Fibroblast of pulmonary artery (primary cell): ENCODE data around the gene NUB1.

Source experiments
- DNase-seq: peaks from one replicate; pipeline ENCODE4 v3.0.0-alpha.2; 2010; ENCODE audit warnings: low read depth
- H3K4me3 ChIP-seq: replicated peaks from 2 replicates; pipeline ENCODE4 v1.5.1; 2011; ENCODE audit warnings: low read depth, mild to moderate bottlenecking, control low read depth, low read length, moderate library complexity
- CTCF ChIP-seq: IDR thresholded peaks from 2 replicates; pipeline ENCODE4 v1.5.1; 2011; ENCODE audit warnings: mild to moderate bottlenecking, control low read depth, low read length, inconsistent platforms; ENCODE audit errors: missing control alignments

Gene NUB1

GRCh38 chr7:151367284-151367683 lies 25.7 kb downstream of the NUB1 start:
- TF ChIP-seq CTCF, result no peak
- no peak overlapping the region for H3K4me3 ChIP-seq
- no peak for DNase-seq

GRCh38 chr7:151368136-151368571 lies 26.5 kb downstream of the NUB1 start:
- TF ChIP-seq CTCF, result no peak

GRCh38 chr7:151371266-151371665 lies 29.7 kb downstream of the NUB1 start:
- DNase-seq, result no peak
- H3K4me3 ChIP-seq, result no peak overlapping the region
- TF ChIP-seq CTCF, result no peak

More at GRCh38 chr7:151368136-151368571, 26.5 kb downstream of the NUB1 start:
- DNase-seq, result peak; percentile 78
- no peak overlapping the region for H3K4me3 ChIP-seq

- H3K4me3 ChIP-seq, result no peak overlapping the region
- TF ChIP-seq CTCF, result no peak
- no peak for DNase-seq
These were observed 31.1 kb downstream of the NUB1 start for GRCh38 chr7:151372612-151373265.

- TF ChIP-seq CTCF, result no peak
- no peak for DNase-seq
- H3K4me3 ChIP-seq, result no peak overlapping the region
These were observed 32.0 kb downstream of the NUB1 start for GRCh38 chr7:151373599-151373998.

GRCh38 chr7:151374139-151374538 lies 32.5 kb downstream of the NUB1 start:
- no peak for TF ChIP-seq CTCF
- no peak overlapping the region for H3K4me3 ChIP-seq
- DNase-seq, result no peak

- TF ChIP-seq CTCF, result no peak
- no peak for DNase-seq
- H3K4me3 ChIP-seq, result no peak overlapping the region
These were observed 33.1 kb downstream of the NUB1 start for GRCh38 chr7:151374726-151375125.
